ENCODE measurements around the gene KSR2. TPM values are rescaled to one million over a fixed set of nuclear protein-coding genes. Genes with fewer than 3 reads are reported as not detected.

KSR2 gene
- total and polyA plus RNA-seq, 4 donors = 0.09 to 1.8 (median 0.37) TPM

- Histone ChIP-seq H3K9me3 (ENCODE audit: control insufficient read depth in 4 of 4, insufficient read depth in 3 of 4, low read length in 3 of 4) (no peaks in the 10 kb centered on the region), H3K9ac (ENCODE audit: insufficient read depth in 1 of 2, low read length in 2 of 2) (no peak overlapping the region), H3K4me1 (ENCODE audit: control insufficient read depth in 5 of 5, insufficient read depth in 5 of 5, low read length in 5 of 5) (no peaks in the 10 kb centered on the region), H3K36me3 (ENCODE audit: control insufficient read depth in 4 of 4, insufficient read depth in 4 of 4, low read length in 4 of 4) (no peaks in the 10 kb centered on the region), H3K27ac (ENCODE audit: low read depth in 1 of 2, low read length in 1 of 2) (no peak overlapping the region), H3K4me3 (no peak overlapping the region), H3K27me3 (ENCODE audit: control insufficient read depth in 3 of 3, insufficient read depth in 3 of 3, low read length in 2 of 3) (no peaks in the 10 kb centered on the region)
- DNase-seq (no peak), ATAC-seq (ENCODE audit: insufficient read depth, low FRiP score) (no peak)
- no peak for TF ChIP-seq CTCF (IDR thresholded peaks at IDR 0.05; ENCODE audit: control extremely low read depth, extremely low read depth)
- 46 to 56% methylated on average over 3 of the region's 3 CpGs for WGBS, 2 donors
These were observed 397.5 kb downstream of the KSR2 start for GRCh38 chr12:117571321-117571720.

GRCh38 chr12:117570608-117571007, 398.2 kb downstream of the KSR2 start:
- Histone ChIP-seq H3K9me3 (ENCODE audit: control insufficient read depth in 4 of 4, insufficient read depth in 3 of 4, low read length in 3 of 4) (no peaks in the 10 kb centered on the region), H3K27me3 (ENCODE audit: control insufficient read depth in 3 of 3, insufficient read depth in 3 of 3, low read length in 2 of 3) (no peaks in the 10 kb centered on the region), H3K27ac (ENCODE audit: low read depth in 1 of 2, low read length in 1 of 2) (no peak overlapping the region), H3K9ac (ENCODE audit: insufficient read depth in 1 of 2, low read length in 2 of 2) (no peak overlapping the region), H3K4me3 (no peak overlapping the region), H3K36me3 (ENCODE audit: control insufficient read depth in 4 of 4, insufficient read depth in 4 of 4, low read length in 4 of 4) (no peaks in the 10 kb centered on the region), H3K4me1 (ENCODE audit: control insufficient read depth in 5 of 5, insufficient read depth in 5 of 5, low read length in 5 of 5) (no peaks in the 10 kb centered on the region)
- no peak for TF ChIP-seq CTCF (IDR thresholded peaks at IDR 0.05; ENCODE audit: control extremely low read depth, extremely low read depth)
- no peak for DNase-seq
- no peak for ATAC-seq (ENCODE audit: insufficient read depth, low FRiP score)
- WGBS, 2 donors = 93 to 96% methylated on average over 6 of the region's 6 CpGs

GRCh38 chr12:117567644-117568216, 401.1 kb downstream of the KSR2 start:
- H3K4me1 ChIP-seq (ENCODE audit: control insufficient read depth in 5 of 5, insufficient read depth in 5 of 5, low read length in 5 of 5) = no peaks in the 10 kb centered on the region
- no peaks in the 10 kb centered on the region for H3K36me3 ChIP-seq (ENCODE audit: control insufficient read depth in 4 of 4, insufficient read depth in 4 of 4, low read length in 4 of 4)
- H3K9me3 ChIP-seq (ENCODE audit: control insufficient read depth in 4 of 4, insufficient read depth in 3 of 4, low read length in 3 of 4) = no peaks in the 10 kb centered on the region
- DNase-seq (no peak), ATAC-seq (ENCODE audit: insufficient read depth, low FRiP score) (no peak)
- 71 to 74% methylated on average over 9 of the region's 9 CpGs for WGBS, 2 donors
- no peak overlapping the region for H3K4me3 ChIP-seq
- no peak overlapping the region for H3K9ac ChIP-seq (ENCODE audit: insufficient read depth in 1 of 2, low read length in 2 of 2)
- TF ChIP-seq CTCF (IDR thresholded peaks at IDR 0.05; ENCODE audit: control extremely low read depth, extremely low read depth) = no peak
- no peak overlapping the region for H3K27ac ChIP-seq (ENCODE audit: low read depth in 1 of 2, low read length in 1 of 2)
- no peaks in the 10 kb centered on the region for H3K27me3 ChIP-seq (ENCODE audit: control insufficient read depth in 3 of 3, insufficient read depth in 3 of 3, low read length in 2 of 3)

GRCh38 chr12:117564881-117565280, 403.9 kb downstream of the KSR2 start:
- Histone ChIP-seq H3K36me3 (ENCODE audit: control insufficient read depth in 4 of 4, insufficient read depth in 4 of 4, low read length in 4 of 4) (no peaks in the 10 kb centered on the region), H3K9ac (ENCODE audit: insufficient read depth in 1 of 2, low read length in 2 of 2) (no peak overlapping the region), H3K9me3 (ENCODE audit: control insufficient read depth in 4 of 4, insufficient read depth in 3 of 4, low read length in 3 of 4) (no peaks in the 10 kb centered on the region), H3K27me3 (ENCODE audit: control insufficient read depth in 3 of 3, insufficient read depth in 3 of 3, low read length in 2 of 3) (no peaks in the 10 kb centered on the region), H3K4me1 (ENCODE audit: control insufficient read depth in 5 of 5, insufficient read depth in 5 of 5, low read length in 5 of 5) (no peaks in the 10 kb centered on the region), H3K27ac (ENCODE audit: low read depth in 1 of 2, low read length in 1 of 2) (no peak overlapping the region), H3K4me3 (no peak overlapping the region)
- TF ChIP-seq CTCF (IDR thresholded peaks at IDR 0.05; ENCODE audit: control extremely low read depth, extremely low read depth) = no peak
- 50 to 58% methylated on average over 9 of the region's 9 CpGs for WGBS, 2 donors
- no peak for ATAC-seq (ENCODE audit: insufficient read depth, low FRiP score)
- DNase-seq = peak; percentile 24 to 29 (median 27)
